ENCODE data around the gene UNC13B.

Gene UNC13B

DNA sequence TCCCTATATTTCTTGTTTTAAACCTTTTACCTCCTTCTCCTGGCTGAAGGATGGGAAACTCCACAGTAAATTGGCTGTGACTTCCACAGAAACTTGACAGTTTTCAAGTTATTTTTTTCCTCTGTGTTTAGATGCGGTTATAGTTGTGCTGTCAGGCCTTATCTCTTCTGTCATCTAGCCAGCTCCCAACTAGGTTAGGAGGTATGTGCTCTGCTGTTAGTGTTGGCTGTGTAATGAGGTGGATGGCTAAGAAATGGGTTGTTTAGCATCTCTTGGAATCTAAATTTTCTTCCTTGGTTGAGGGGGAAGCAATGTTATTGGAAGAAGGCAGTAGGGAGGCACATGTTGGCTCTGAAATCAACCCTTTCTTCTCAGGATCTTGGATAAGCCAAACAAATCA lies 178.2 kb downstream of the UNC13B start:
- no peak for DNase-seq

GRCh38 chr9:35341021-35341420 lies 179.2 kb downstream of the UNC13B start:
- DNase-seq, result no peak

GRCh38 chr9:35341585-35341984 lies 179.8 kb downstream of the UNC13B start:
- no peak for DNase-seq

DNA sequence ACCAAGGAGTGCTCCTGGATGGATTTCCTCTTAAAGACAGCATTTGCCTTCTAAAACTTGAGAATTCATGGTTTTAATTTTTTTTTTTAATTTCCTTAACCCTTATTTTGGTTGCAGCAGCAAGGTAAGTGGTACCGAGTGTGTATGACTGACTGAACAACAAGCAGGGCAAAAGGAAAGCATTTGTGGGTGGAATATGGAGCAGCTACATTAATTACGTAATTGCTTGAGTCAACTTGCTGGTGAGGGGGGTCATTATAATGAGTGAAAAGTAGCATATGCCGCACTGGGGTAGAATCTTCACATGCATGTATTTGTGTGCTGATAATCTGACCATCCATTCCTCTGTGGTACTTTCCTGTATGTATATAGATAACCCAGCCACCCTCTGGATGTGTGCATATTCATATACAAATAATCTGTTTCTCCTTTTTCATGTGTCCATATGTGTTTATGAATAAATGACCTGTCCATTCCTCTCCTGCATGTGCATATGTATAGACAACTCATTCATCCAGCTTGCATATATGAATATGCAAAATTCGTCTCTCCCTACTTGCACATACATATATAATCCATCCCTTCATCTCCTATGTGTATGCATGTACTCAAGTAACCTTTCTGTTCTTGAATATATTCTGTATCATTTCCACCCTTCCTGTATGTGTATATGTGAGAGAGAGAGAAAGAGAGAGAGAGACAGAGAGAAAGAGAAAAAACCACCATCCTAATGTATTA lies 180.6 kb downstream of the UNC13B start:
- DNase-seq, result no peak

GRCh38 chr9:35348109-35348508 lies 186.3 kb downstream of the UNC13B start:
- no peak for DNase-seq

- no peak for DNase-seq
Observed at GRCh38 chr9:35349287-35349990, 187.6 kb downstream of the UNC13B start.

DNA sequence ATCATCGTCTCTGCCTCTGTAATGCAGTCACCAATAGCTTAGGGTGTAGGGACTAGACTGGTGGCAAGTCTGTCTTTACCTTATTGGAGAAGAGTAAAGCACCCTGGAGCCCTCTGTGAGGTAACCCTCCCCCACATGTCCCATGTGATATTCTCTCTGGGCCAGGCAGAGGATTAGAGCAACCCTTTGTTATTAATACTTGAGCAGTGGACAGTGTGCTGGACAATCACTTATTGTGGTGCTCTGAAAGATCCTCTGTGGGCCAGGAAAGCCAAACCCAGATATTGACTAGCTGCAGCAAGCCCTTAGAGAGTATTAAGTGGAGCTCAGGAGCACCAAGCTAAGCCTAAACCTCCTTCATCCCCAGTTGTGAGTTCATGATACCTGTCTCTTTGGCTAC lies 188.4 kb downstream of the UNC13B start:
- DNase-seq, result no peak

GRCh38 chr9:35350827-35351549 lies 189.2 kb downstream of the UNC13B start:
- DNase-seq, result no peak

- no peak for DNase-seq
Observed at GRCh38 chr9:35353731-35354365, 192.0 kb downstream of the UNC13B start.

- no peak for DNase-seq
Observed at GRCh38 chr9:35355939-35356338, 194.1 kb downstream of the UNC13B start.

- DNase-seq, result no peak
Observed at GRCh38 chr9:35357116-35357515, 195.3 kb downstream of the UNC13B start.

DNA sequence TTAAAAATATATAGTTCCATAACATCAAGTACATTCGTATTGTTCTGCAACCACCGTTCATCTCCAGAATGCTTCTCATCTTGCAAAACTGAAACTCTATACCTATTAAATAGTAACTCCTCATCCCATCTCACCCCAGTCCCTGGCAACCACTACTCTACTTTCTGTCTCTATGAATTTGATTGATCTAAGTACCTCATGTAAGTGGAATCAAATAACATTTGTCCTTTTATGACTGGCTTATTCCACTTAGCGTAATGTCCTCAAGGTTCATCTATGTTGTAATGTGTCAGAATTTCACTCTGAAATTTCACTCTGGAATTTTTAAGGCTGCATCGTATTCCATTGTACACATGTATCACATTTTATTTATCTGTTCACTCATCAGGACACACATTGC lies 196.0 kb downstream of the UNC13B start:
- DNase-seq, result no peak

- no peak for DNase-seq
Observed at GRCh38 chr9:35364817-35365585, 203.2 kb downstream of the UNC13B start.

- no peak for DNase-seq
Observed at GRCh38 chr9:35366627-35367026, 204.8 kb downstream of the UNC13B start.

DNA sequence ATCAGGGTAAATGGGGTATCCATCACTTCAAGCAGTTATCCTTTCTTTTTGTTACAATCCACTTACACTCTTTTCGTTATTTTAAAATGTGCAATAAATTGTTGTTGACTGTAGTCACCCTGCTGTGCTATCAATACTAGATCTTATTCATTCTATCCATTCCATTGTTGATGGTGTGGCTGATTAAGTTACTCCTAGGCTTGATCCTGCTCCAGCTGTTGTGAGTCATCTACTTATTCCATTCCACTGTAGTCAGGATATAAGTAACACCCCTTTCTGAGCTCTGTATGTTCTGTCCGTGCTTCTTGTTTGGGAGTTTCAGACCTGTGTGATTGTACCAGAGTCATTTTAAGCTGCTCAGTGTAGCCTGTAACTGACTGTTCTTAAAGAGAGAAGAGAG lies 205.6 kb downstream of the UNC13B start:
- no peak for DNase-seq

GRCh38 chr9:35370241-35370640 lies 208.4 kb downstream of the UNC13B start:
- DNase-seq, result no peak

DNA sequence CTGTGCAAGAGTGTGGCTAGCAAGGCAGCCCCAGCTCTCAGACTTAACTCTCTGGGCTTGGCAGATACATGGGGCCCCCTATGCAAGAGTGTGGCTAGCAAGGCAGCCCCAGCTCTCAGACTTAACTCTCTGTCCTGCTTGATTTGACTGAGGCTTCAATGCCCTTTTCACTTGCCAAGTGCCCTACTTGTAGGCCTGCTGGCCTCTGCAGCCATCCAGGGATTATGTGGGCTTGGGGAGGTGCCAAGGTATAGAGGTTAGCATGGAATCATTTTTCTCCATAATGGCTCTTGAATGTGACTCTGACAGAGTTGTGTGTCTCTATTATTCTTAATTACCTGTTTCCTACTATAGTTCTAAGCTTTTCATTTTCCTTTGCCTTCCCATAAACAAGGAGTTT lies 212.6 kb downstream of the UNC13B start:
- DNase-seq, result no peak

DNA sequence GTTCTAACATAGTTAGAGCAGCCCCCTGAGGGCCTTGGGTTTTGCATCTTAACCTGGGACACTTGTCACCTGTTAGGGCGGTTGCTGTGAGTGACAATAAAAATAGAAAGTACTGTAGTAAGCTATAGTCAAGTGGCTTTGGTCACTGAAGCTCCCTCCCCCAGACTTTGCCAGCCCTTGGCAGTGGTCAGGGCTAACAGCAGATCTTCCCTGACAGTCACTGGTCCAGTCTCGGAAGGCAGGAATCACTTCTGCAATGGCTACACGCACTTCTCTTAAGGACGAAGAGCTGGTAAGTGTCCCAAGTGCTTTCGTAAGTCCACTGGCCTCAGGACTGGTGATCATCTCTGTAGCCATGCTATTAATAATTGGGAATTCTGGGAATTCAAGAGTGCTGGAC lies 213.1 kb downstream of the UNC13B start:
- no peak for DNase-seq

GRCh38 chr9:35380039-35380438 lies 218.2 kb downstream of the UNC13B start:
- DNase-seq, result no peak

GRCh38 chr9:35380619-35381018 lies 218.8 kb downstream of the UNC13B start:
- no peak for DNase-seq

- DNase-seq, result no peak
Observed at GRCh38 chr9:35385042-35385441, 223.2 kb downstream of the UNC13B start.

DNA sequence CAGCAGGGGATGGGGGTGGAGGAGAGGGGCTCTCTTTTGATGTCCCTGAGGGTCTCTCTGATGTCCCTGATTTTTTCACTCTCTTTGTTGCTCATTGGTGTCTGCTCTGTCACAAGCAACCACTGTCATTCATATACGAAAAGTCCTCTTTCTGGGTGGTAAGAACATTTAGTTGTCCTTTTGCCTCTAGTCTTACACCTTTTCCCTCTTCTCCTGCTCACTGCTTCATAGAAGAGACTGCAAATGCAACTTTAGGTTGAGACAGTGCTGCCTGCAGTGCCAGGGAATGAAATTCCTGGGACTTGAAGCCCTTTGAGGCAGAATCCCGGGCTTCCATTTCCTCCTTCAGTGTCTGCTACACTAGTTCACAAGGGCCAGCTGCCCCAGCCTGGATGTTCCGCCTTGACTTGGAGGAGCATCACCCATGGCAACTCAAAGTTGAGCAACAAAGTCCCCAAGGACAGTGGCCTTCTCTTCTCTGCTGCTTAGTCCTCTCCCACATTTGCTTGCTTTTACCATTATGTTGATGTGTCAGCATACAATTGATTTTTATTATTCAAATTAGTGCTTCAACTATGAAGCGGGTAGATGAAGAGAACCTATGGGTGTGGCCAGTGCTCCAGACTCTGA lies 233.4 kb downstream of the UNC13B start:
- no peak for DNase-seq
